ENCODE measurements around the gene MPP7.

Gene MPP7

GRCh38 chr10:28295336-28295735 is 7.5 kb downstream of the MPP7 start:
- no peak for DNase-seq (ENCODE audit: low read depth in 2 of 2)

DNA sequence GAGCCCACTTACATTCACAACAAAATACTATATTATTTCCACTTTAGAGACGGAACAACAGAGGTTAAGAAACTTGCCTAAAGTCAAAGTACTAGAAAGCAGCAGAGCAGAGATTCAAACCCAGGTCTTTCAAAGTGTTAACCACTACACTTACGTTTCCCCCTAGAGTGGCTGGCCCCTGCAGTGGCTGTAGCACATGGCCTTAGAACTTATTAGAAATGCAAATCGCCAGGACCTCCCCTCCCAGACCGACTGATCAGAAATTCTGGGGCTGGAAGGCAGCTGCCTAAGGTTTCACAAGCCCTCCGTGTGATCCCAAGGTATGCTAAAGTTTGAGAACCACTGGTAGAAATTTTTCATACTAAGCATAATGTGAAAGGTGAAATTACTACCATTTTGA is 8.1 kb downstream of the MPP7 start:
- TF ChIP-seq CTCF (IDR thresholded peaks at IDR 0.05; ENCODE audit: low read depth, low read length), result no peak
- no peak overlapping the region for H3K4me3 ChIP-seq (replicated peaks in 1 of 2; ENCODE audit: low read depth in 2 of 2, low read length in 2 of 2)
- no peak for DNase-seq (ENCODE audit: low read depth in 2 of 2)

More at GRCh38 chr10:28295336-28295735, 7.5 kb downstream of the MPP7 start:
- no peak overlapping the region for H3K4me3 ChIP-seq (replicated peaks in 1 of 2; ENCODE audit: low read depth in 2 of 2, low read length in 2 of 2)
- TF ChIP-seq CTCF (IDR thresholded peaks at IDR 0.05; ENCODE audit: low read depth, low read length), result no peak

DNA sequence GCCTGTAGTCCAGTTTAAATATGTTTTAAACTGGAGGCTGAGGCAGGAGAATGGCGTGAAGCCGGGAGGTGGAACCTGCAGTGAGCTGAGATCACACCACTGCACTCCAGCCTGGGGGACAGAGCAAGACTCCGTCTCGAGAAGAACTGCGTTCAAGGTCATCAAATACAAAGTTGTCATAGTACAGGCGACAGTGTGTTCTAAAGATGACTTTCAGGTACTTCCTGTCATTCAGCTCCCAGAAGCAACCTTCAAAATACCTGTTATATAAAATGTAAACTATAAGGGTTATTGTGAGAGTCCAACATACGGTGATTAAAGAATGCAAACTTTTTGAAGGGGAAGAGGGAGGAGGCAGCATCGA is 8.7 kb downstream of the MPP7 start:
- TF ChIP-seq CTCF (IDR thresholded peaks at IDR 0.05; ENCODE audit: low read depth, low read length), result no peak
- no peak overlapping the region for H3K4me3 ChIP-seq (replicated peaks in 1 of 2; ENCODE audit: low read depth in 2 of 2, low read length in 2 of 2)
- no peak for DNase-seq (ENCODE audit: low read depth in 2 of 2)

DNA sequence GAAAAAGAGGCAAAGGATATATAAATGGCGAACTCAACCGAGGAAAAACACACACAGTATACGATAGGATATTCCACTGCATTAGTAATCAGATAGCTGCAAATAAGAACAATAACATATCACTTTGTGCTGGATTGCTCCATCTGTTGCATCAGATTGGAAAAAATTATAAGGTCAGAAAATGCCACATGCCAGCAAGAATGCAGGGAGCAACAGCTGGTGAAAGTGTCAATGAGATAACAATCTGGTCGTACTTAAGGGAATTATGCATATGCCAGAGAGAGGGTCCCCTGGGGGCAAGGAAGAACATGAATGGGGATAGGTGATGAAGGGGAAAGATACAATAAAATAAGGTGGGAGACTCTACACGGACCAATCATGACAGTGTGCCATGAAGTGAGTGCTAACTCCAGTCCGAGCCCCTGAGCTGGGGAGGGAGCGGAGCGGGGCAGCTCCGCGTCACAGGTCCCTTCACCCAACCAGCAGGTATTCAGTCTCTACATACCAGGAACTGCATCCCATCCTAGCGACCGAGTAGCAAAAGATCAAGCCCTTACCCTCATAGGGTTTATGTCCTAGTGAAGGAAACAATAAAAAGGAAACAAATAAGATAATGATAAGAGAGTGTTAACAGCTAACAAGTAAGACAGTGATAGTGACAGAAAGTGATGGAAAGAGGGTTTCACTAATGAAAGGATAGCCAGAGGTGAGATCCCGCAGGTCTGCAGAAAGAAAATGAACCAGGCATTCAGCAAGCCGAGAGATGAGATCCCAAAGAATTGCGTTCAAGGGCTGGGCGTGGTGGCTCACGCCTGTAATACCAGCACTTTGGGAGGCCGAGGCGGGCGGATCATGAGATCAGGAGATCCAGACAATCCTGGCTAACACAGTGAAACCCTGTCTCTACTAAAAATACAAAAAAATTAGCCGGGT is 9.4 kb downstream of the MPP7 start:
- TF ChIP-seq CTCF (IDR thresholded peaks at IDR 0.05; ENCODE audit: low read depth, low read length), result no peak
- peak in 1 of 2 donors; percentile 24 for DNase-seq (ENCODE audit: low read depth in 2 of 2)
- H3K4me3 ChIP-seq (replicated peaks in 1 of 2; ENCODE audit: low read depth in 2 of 2, low read length in 2 of 2), result no peak overlapping the region

DNA sequence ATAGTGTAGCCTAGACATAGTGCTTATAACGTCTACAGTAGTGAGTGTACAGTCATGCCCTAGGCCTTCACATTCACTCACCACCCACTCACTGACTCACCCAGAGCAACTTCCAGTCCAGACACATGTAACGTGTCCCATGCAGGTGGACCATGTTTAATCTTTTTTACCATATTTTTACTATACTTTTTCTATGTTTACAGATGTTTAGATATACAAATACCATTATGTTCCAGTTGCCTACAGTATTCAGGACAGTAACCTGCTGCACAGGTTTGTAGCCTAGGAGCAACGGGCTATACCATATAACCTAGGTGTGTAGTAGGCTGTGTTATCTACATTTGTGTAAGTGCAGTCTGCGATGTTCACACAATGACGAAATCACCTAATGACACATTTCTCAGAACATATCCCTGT is 11.0 kb downstream of the MPP7 start:
- peak; percentile 25 to 83 for DNase-seq (ENCODE audit: low read depth in 2 of 2)
- no peak overlapping the region for H3K4me3 ChIP-seq (replicated peaks in 1 of 2; ENCODE audit: low read depth in 2 of 2, low read length in 2 of 2)

DNA sequence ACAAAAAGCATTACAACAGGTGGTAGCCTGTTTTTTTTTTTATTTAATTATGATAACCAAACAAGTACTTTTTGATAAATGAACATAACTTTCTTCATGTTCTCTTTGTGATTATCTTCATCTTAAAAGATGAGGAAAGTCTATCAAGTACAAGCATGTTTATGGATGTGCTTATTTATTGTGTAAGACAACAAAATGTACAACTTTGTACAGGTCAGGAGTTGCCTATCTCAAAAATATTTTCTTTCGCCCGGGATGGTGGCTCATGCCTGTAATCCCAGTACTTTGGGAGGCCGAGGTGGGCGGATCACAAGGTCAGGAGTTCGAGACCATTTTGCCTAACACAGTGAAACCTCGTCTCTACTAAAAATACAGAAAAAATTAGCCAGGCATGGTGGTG is 17.0 kb downstream of the MPP7 start:
- no peak for DNase-seq (ENCODE audit: low read depth in 2 of 2)
- no peak for TF ChIP-seq CTCF (IDR thresholded peaks at IDR 0.05; ENCODE audit: low read depth, low read length)
- H3K4me3 ChIP-seq (replicated peaks in 1 of 2; ENCODE audit: low read depth in 2 of 2, low read length in 2 of 2), result no peak overlapping the region

More for the DNA sequence above, 11.0 kb downstream of the MPP7 start:
- TF ChIP-seq CTCF (IDR thresholded peaks at IDR 0.05; ENCODE audit: low read depth, low read length), result no peak

Measured in cardiac fibroblast (primary cell).